Spinal cord (tissue), 10 donors: Measurements from ENCODE around the gene DNASE1. TPM values are rescaled to one million over a fixed set of nuclear protein-coding genes. Genes with fewer than 3 reads are reported as not detected.

Experiments used
- DNase-seq, 6 donors: peaks; one replicate each; pipeline versions ENCODE4 v3.0.0 to v3.0.0-alpha.2; 2013 to 2015; ENCODE audit warnings: low spot score in 6 of 6, low read depth in 4 of 6
- H3K27ac ChIP-seq: one replicate; pipeline ENCODE4 v1.5.1; 2013; ENCODE audit warnings: low read depth, low read length, control low read depth
- H3K27me3 ChIP-seq: one replicate; pipeline ENCODE4 v1.6.1; 2013; ENCODE audit warnings: low read length; ENCODE audit not compliant: control insufficient read depth, insufficient read depth
- H3K36me3 ChIP-seq: one replicate; pipeline ENCODE4 v1.6.1; 2013; ENCODE audit warnings: low read length; ENCODE audit not compliant: control insufficient read depth, insufficient read depth
- H3K4me1 ChIP-seq: one replicate; pipeline ENCODE4 v1.6.1; 2013; ENCODE audit warnings: low read length; ENCODE audit not compliant: control insufficient read depth, insufficient read depth
- H3K4me3 ChIP-seq: one replicate; pipeline ENCODE4 v1.5.1; 2013; ENCODE audit warnings: low read depth, low read length, control low read depth
- H3K9me3 ChIP-seq: one replicate; pipeline ENCODE4 v1.6.1; 2013; ENCODE audit warnings: low read length; ENCODE audit not compliant: control insufficient read depth, insufficient read depth
- WGBS: methylation state at CpG from one replicate; pipeline ENCODE4 v1.1.5; 2013; ENCODE audit warnings: missing lambda C conversion rate; ENCODE audit not compliant: insufficient coverage; 5-methylcytosine and 5-hydroxymethylcytosine counted together
- polyA plus RNA-seq, 2 donors: library from polyadenylated mRNA; unstranded; fragments of 120-200 nt; gene quantifications; one replicate each; pipeline ENCODE4 v1.2.1, GENCODE V29; 2013; ENCODE audit not compliant: insufficient read length in 2 of 2
- total RNA-seq, 2 donors: library from RNA; depleted of rRNA in 1 of 2; stranded (reverse); fragments of 120-200 nt in 1 of 2; fragments of >200 nt in 1 of 2; gene quantifications; one replicate each; pipeline versions ENCODE4 v1.2.3 to v1.2.4, GENCODE V29; 2013 to 2014
- donor health status: healthy.

DNASE1 gene
- total and polyA plus RNA-seq, 4 donors = 23.5 to 37.6 (median 26.7) TPM

GRCh38 chr16:3640207-3640606, 14.3 kb upstream of the DNASE1 start:
- WGBS = 90% methylated on average over 2 of the region's 3 CpGs
- no peak for DNase-seq
- no peaks in the 10 kb centered on the region for H3K9me3 ChIP-seq
- no peaks in the 10 kb centered on the region for H3K27me3 ChIP-seq
- H3K36me3 ChIP-seq = peaks cover 30% of the 10 kb centered on the region
- peaks cover 9% of the 10 kb centered on the region for H3K4me1 ChIP-seq
- no peak overlapping the region for H3K4me3 ChIP-seq
- H3K27ac ChIP-seq = no peak overlapping the region

- Histone ChIP-seq H3K27ac (no peak overlapping the region), H3K9me3 (no peaks in the 10 kb centered on the region), H3K36me3 (peaks cover 30% of the 10 kb centered on the region), H3K4me3 (no peak overlapping the region), H3K4me1 (peaks cover 16% of the 10 kb centered on the region), H3K27me3 (no peaks in the 10 kb centered on the region)
- DNase-seq = no peak
- 95% methylated on average over 16 of the region's 17 CpGs for WGBS
Observed at GRCh38 chr16:3640632-3641501, 13.6 kb upstream of the DNASE1 start.

- H3K36me3 ChIP-seq = peaks cover 30% of the 10 kb centered on the region
- H3K27me3 ChIP-seq = no peaks in the 10 kb centered on the region
- H3K9me3 ChIP-seq = no peaks in the 10 kb centered on the region
- H3K27ac ChIP-seq = no peak overlapping the region
- DNase-seq = no peak
- H3K4me3 ChIP-seq = no peak overlapping the region
- peaks cover 24% of the 10 kb centered on the region for H3K4me1 ChIP-seq
- whole genome bisulfite sequencing = 92% methylated on average over 9 of the region's 9 CpGs
Observed at GRCh38 chr16:3641801-3642396, 12.6 kb upstream of the DNASE1 start.

- Histone ChIP-seq H3K36me3 (peaks cover 33% of the 10 kb centered on the region), H3K27me3 (no peaks in the 10 kb centered on the region), H3K4me3 (no peak overlapping the region), H3K27ac (no peak overlapping the region), H3K4me1 (peaks cover 24% of the 10 kb centered on the region), H3K9me3 (no peaks in the 10 kb centered on the region)
- no peak for DNase-seq
- 81% methylated on average over 20 of the region's 21 CpGs for WGBS
Observed at GRCh38 chr16:3642397-3643094, 11.9 kb upstream of the DNASE1 start.

- DNase-seq = no peak
- H3K4me1 ChIP-seq = peaks cover 24% of the 10 kb centered on the region
- H3K4me3 ChIP-seq = no peak overlapping the region
- WGBS = 94% methylated on average over 13 of the region's 14 CpGs
- no peak overlapping the region for H3K27ac ChIP-seq
- H3K9me3 ChIP-seq = no peaks in the 10 kb centered on the region
- H3K36me3 ChIP-seq = peaks cover 34% of the 10 kb centered on the region
- no peaks in the 10 kb centered on the region for H3K27me3 ChIP-seq
Observed at GRCh38 chr16:3643095-3643730, 11.3 kb upstream of the DNASE1 start.

- DNase-seq = no peak
- H3K4me3 ChIP-seq = no peak overlapping the region
- H3K27ac ChIP-seq = no peak overlapping the region
- no peaks in the 10 kb centered on the region for H3K9me3 ChIP-seq
- no peaks in the 10 kb centered on the region for H3K27me3 ChIP-seq
- 17% methylated on average over 4 of the region's 6 CpGs for WGBS
- peaks cover 34% of the 10 kb centered on the region for H3K36me3 ChIP-seq
- H3K4me1 ChIP-seq = peaks cover 24% of the 10 kb centered on the region
Observed at GRCh38 chr16:3645108-3645503, 9.4 kb upstream of the DNASE1 start.

- WGBS = 35% methylated on average over 17 of the region's 19 CpGs
- Histone ChIP-seq H3K4me1 (peaks cover 23% of the 10 kb centered on the region), H3K27ac (no peak overlapping the region), H3K27me3 (no peaks in the 10 kb centered on the region), H3K36me3 (peaks cover 32% of the 10 kb centered on the region), H3K9me3 (no peaks in the 10 kb centered on the region), H3K4me3 (no peak overlapping the region)
- peak in 4 of 6 donors; percentile 7 to 72 (median 25) for DNase-seq
Observed at GRCh38 chr16:3645504-3646347, 8.8 kb upstream of the DNASE1 start.

- Histone ChIP-seq H3K4me3 (no peak overlapping the region), H3K9me3 (no peaks in the 10 kb centered on the region), H3K4me1 (peaks cover 20% of the 10 kb centered on the region), H3K27me3 (no peaks in the 10 kb centered on the region), H3K36me3 (peaks cover 31% of the 10 kb centered on the region), H3K27ac (no peak overlapping the region)
- no peak for DNase-seq
- WGBS = 74% methylated on average over 15 of the region's 15 CpGs
Observed at GRCh38 chr16:3646348-3646920, 8.1 kb upstream of the DNASE1 start.
